Keratinocyte (primary cell): Measurements from ENCODE around the gene COPG2. TPM values are rescaled to one million over a fixed set of nuclear protein-coding genes. Genes with fewer than 3 reads are reported as not detected.
"Not testable (repeated sequence)": the region's sequence is repeated elsewhere in the genome, so short reads cannot be mapped to it uniquely, and the experiment has no call there.

ENCODE experiments used
- DNase-seq: peaks from one replicate; pipeline ENCODE4 v3.0.0-alpha.2; 2011; ENCODE audit warnings: low read depth, missing footprints, low spot score
- FAIRE-seq: peaks from 2 replicates; lab custom pipeline; 2011; peaks lifted over from hg19 to GRCh38; lab: Jason Lieb, UNC
- H2AFZ ChIP-seq: 2 replicates; pipeline ENCODE4 v1.6.0; 2012; ENCODE audit warnings: low read length, control low read depth, inconsistent platforms; ENCODE audit not compliant: control insufficient read depth
- H3K27ac ChIP-seq: 2 replicates; pipeline ENCODE4 v1.5.1; 2011; ENCODE audit warnings: low read length; ENCODE audit not compliant: control insufficient read depth, insufficient read depth
- H3K27me3 ChIP-seq: 3 replicates; pipeline ENCODE4 v1.6.0; 2011; ENCODE audit warnings: low read length; ENCODE audit not compliant: control insufficient read depth, insufficient read depth; ENCODE audit errors: extremely low read depth
- H3K36me3 ChIP-seq, 2 experiments: 2 replicates in 1 of 2; 3 replicates in 1 of 2; pipeline ENCODE4 v1.5.1; 2011; ENCODE audit warnings: low read length in 2 of 2, mild to moderate bottlenecking in 1 of 2; ENCODE audit not compliant: control insufficient read depth in 2 of 2, insufficient read depth in 2 of 2; ENCODE audit errors: extremely low read depth in 1 of 2
- H3K4me1 ChIP-seq: 3 replicates; pipeline ENCODE4 v1.5.1; 2011; ENCODE audit warnings: low read length; ENCODE audit not compliant: control insufficient read depth, insufficient read depth; ENCODE audit errors: extremely low read depth
- H3K4me2 ChIP-seq: 3 replicates; pipeline ENCODE4 v1.6.0; 2011; ENCODE audit warnings: low read depth, low read length; ENCODE audit not compliant: control insufficient read depth, insufficient read depth; ENCODE audit errors: extremely low read depth
- H3K4me3 ChIP-seq, 3 experiments: fragments of 200-600 bp in 1 of 3; sonication (generic) in 1 of 3; 2 replicates in 2 of 3; 3 replicates in 1 of 3; pipeline ENCODE4 v1.5.1; 2011 to 2016; ENCODE audit warnings: low read length in 3 of 3, mild to moderate bottlenecking in 3 of 3, control low read depth in 2 of 3, inconsistent platforms in 1 of 3, low read depth in 1 of 3, mixed read lengths in 1 of 3, mixed run types in 1 of 3, moderate library complexity in 1 of 3; ENCODE audit not compliant: control insufficient read depth in 2 of 3, insufficient read depth in 2 of 3; ENCODE audit errors: extremely low read depth in 1 of 3
- H3K79me2 ChIP-seq: 2 replicates; pipeline ENCODE4 v1.6.0; 2012; ENCODE audit warnings: low read length; ENCODE audit not compliant: control insufficient read depth, insufficient read depth
- H3K9ac ChIP-seq: 3 replicates; pipeline ENCODE4 v1.6.0; 2011; ENCODE audit warnings: low read length; ENCODE audit not compliant: control insufficient read depth, insufficient read depth; ENCODE audit errors: extremely low read depth
- H3K9me1 ChIP-seq: 3 replicates; pipeline ENCODE4 v1.6.0; 2011; ENCODE audit warnings: low read length; ENCODE audit not compliant: control insufficient read depth, insufficient read depth; ENCODE audit errors: extremely low read depth
- H3K9me3 ChIP-seq: 2 replicates; pipeline ENCODE4 v1.5.1; 2012; ENCODE audit warnings: low read depth, low read length; ENCODE audit not compliant: control insufficient read depth
- H4K20me1 ChIP-seq: 3 replicates; pipeline ENCODE4 v1.6.0; 2011; ENCODE audit warnings: low read length; ENCODE audit not compliant: control insufficient read depth, insufficient read depth; ENCODE audit errors: extremely low read depth
- CTCF ChIP-seq, 3 experiments: IDR thresholded peaks in 1 of 3; conservative IDR thresholded peaks in 1 of 3; optimal IDR thresholded peaks in 1 of 3; 2 replicates in 2 of 3; 3 replicates in 1 of 3; pipeline versions ENCODE3 to v1.5.1; 2011; ENCODE audit warnings: low read length in 3 of 3, mild to moderate bottlenecking in 3 of 3, moderate library complexity in 2 of 3, control low read depth in 1 of 3, inconsistent platforms in 1 of 3; ENCODE audit not compliant: insufficient read depth in 2 of 3; ENCODE audit errors: extremely low read depth in 1 of 3
- EZH2 ChIP-seq: IDR thresholded peaks from one replicate; pipeline ENCODE4 v1.6.1; 2012; ENCODE audit warnings: inconsistent platforms, mild to moderate bottlenecking, low read length, moderate library complexity
- dilution Hi-C: fragments of 300-500 bp; cut with MboI; formaldehyde crosslinking; loops from one replicate; pipeline ENCODE4 v1.7.0; 2020; ENCODE audit warnings: low sequenced_read_pairs; ENCODE audit not compliant: extremely low pct_ligation_motif_present
- polyA plus RNA-seq, 5 experiments: library from polyadenylated mRNA; depleted of rRNA in 3 of 5; stranded (reverse) in 3 of 5; stranded (forward) in 1 of 5; unstranded in 1 of 5; fragments of >200 nt; gene quantifications; 1 replicate in 1 of 5; 2 replicates in 3 of 5; 3 replicates in 1 of 5; pipeline versions ENCODE4 v1.2.1 to v1.2.3, GENCODE V29; 2011 to 2012; ENCODE audit warnings: missing spikeins in 2 of 5, low read depth in 1 of 5, low replicate concordance in 1 of 5

The COPG2 gene
- polyA plus RNA-seq, 1 donor (not counting 4 experiments of a cell fraction or from before 2014, with no cell fraction given): 38.8 TPM

- TF ChIP-seq CTCF (optimal IDR thresholded peaks at IDR 0.05 in 1 of 3, IDR thresholded peaks at IDR 0.05 in 1 of 3, conservative IDR thresholded peaks at IDR 0.05 in 1 of 3; ENCODE audit: extremely low read depth in 1 of 3, insufficient read depth in 2 of 3, low read length in 3 of 3) (no peak), EZH2 (no peak)
Measured at GRCh38 chr7:130614449-130614848, 54.1 kb downstream of the COPG2 start.

GRCh38 chr7:130611218-130611617, 57.3 kb downstream of the COPG2 start:
- Histone ChIP-seq H3K9ac (no peak overlapping the region), H3K9me1 (no peaks in the 10 kb centered on the region), H2AFZ (no peak overlapping the region), H3K27ac (no peak overlapping the region), H3K9me3 (no peaks in the 10 kb centered on the region), H3K27me3 (no peaks in the 10 kb centered on the region), H4K20me1 (no peaks in the 10 kb centered on the region), H3K36me3 (peaks cover 0 to 7% of the 10 kb centered on the region in 2 experiments), H3K79me2 (no peaks in the 10 kb centered on the region), H3K4me1 (no peaks in the 10 kb centered on the region), H3K4me2 (no peak overlapping the region), H3K4me3 (no peak overlapping the region)
- TF ChIP-seq EZH2 (no peak), CTCF (optimal IDR thresholded peaks at IDR 0.05 in 1 of 3, IDR thresholded peaks at IDR 0.05 in 1 of 3, conservative IDR thresholded peaks at IDR 0.05 in 1 of 3; ENCODE audit: extremely low read depth in 1 of 3, insufficient read depth in 2 of 3, low read length in 3 of 3) (no peak)
- FAIRE-seq (no peak), DNase-seq (no peak)
- dilution Hi-C loops: no loop called here

More at GRCh38 chr7:130614449-130614848, 54.1 kb downstream of the COPG2 start:
- no peaks in the 10 kb centered on the region for H3K79me2 ChIP-seq
- no peak overlapping the region for H3K27ac ChIP-seq
- H3K36me3 ChIP-seq: peaks cover 0 to 3% of the 10 kb centered on the region in 2 experiments
- no peak overlapping the region for H3K4me2 ChIP-seq
- no peak for DNase-seq
- H3K9ac ChIP-seq: no peak overlapping the region
- FAIRE-seq: no peak
- no peaks in the 10 kb centered on the region for H3K27me3 ChIP-seq
- H3K9me1 ChIP-seq: no peaks in the 10 kb centered on the region
- no peaks in the 10 kb centered on the region for H3K4me1 ChIP-seq
- no peak overlapping the region for H2AFZ ChIP-seq
- dilution Hi-C loops: no loop called here
- H3K9me3 ChIP-seq: no peaks in the 10 kb centered on the region
- H4K20me1 ChIP-seq: no peaks in the 10 kb centered on the region
- no peak overlapping the region for H3K4me3 ChIP-seq

- H3K36me3 ChIP-seq, H3K9me3 ChIP-seq, H3K9ac ChIP-seq, H2AFZ ChIP-seq, H3K27ac ChIP-seq, H3K27me3 ChIP-seq, H3K79me2 ChIP-seq, H3K4me2 ChIP-seq, H3K4me1 ChIP-seq, DNase-seq, H3K4me3 ChIP-seq, FAIRE-seq, dilution Hi-C loops, H3K9me1 ChIP-seq, H4K20me1 ChIP-seq: not testable (repeated sequence)
Measured at GRCh38 chr7:130607066-130607465, 61.5 kb downstream of the COPG2 start.
